ENCODE measurements around the gene ADAMTS20.

Gene ADAMTS20

DNA sequence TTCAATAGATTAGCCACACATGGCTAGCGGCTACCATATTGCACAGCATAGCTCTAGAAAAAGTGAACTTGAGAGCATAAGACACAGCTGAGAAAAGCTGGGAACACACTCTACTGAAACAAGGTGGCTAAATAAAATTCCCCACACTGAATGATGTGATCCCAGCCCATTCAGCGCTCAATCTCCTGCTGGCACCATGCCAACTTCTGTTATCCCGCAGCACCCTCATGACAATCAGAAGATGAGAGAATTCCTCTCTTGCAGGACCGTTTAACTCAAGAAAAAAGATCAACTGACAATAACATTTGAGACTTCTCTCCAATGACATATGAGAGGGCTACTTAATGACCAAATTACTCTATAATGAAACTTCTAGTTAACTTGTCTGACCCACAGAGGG, 115.4 kb downstream of the ADAMTS20 start:
- Mint-ChIP-seq H3K9me3 (no peaks in the 10 kb centered on the region), H3K4me1 (ENCODE audit: low read depth) (no peaks in the 10 kb centered on the region), H3K36me3 (ENCODE audit: low read depth) (no peaks in the 10 kb centered on the region), H3K4me3 (no peak overlapping the region), H3K27me3 (no peaks in the 10 kb centered on the region), H3K27ac (no peak overlapping the region)
- intact Hi-C loops (cut with micrococcal nuclease): no loop called here

DNA sequence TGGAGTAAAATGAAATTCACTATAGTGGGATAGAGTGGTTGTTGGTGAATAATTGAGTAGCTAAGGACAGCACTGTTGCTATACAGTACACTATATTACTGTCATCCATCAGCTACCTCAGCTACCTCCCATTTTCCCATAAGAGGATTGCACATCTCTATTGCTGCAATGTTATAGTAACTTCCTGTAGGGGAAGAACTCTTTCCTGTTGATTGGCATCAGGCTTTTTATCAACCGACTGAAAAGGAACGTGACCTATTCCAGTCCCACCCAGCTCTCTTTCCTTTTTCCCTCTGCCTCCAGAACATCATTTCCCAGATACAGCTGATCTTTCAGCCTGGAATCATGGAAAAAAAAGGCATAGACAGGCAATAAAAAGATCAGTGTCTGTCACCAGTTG, 117.4 kb downstream of the ADAMTS20 start:
- no peaks in the 10 kb centered on the region for H3K36me3 Mint-ChIP-seq (ENCODE audit: low read depth)
- no peaks in the 10 kb centered on the region for H3K9me3 Mint-ChIP-seq
- no peak overlapping the region for H3K4me3 Mint-ChIP-seq
- intact Hi-C loops (cut with micrococcal nuclease): no loop called here
- no peak overlapping the region for H3K27ac Mint-ChIP-seq
- no peaks in the 10 kb centered on the region for H3K4me1 Mint-ChIP-seq (ENCODE audit: low read depth)
- H3K27me3 Mint-ChIP-seq: no peaks in the 10 kb centered on the region

DNA sequence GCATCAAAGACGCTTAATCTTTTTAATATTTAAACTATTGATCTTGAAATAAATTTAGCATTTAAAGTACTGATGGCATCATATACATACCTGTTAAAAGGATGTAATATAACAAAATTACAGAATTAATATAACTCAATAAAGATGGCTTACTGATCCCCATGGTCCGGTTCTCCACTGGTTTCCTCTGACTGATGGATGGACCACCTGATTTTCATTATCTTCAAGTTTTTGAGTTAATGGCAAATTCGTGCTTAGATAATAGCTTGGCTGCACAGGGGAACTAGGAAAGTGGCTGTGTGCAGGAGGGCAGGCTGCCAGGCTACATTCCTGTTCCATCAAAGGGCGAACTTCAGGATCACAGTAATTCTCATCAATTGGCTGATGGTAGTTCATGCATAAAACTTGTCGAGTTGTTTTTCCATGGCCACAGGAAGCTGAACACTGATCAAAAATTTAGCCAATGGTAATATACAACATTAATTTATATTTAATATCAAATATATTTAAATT, 123.9 kb downstream of the ADAMTS20 start:
- no peak overlapping the region for H3K4me3 Mint-ChIP-seq
- intact Hi-C loops (cut with micrococcal nuclease): no loop called here
- no peaks in the 10 kb centered on the region for H3K4me1 Mint-ChIP-seq (ENCODE audit: low read depth)
- H3K27me3 Mint-ChIP-seq: no peaks in the 10 kb centered on the region
- H3K9me3 Mint-ChIP-seq: no peaks in the 10 kb centered on the region
- no peak overlapping the region for H3K27ac Mint-ChIP-seq
- no peaks in the 10 kb centered on the region for H3K36me3 Mint-ChIP-seq (ENCODE audit: low read depth)

DNA sequence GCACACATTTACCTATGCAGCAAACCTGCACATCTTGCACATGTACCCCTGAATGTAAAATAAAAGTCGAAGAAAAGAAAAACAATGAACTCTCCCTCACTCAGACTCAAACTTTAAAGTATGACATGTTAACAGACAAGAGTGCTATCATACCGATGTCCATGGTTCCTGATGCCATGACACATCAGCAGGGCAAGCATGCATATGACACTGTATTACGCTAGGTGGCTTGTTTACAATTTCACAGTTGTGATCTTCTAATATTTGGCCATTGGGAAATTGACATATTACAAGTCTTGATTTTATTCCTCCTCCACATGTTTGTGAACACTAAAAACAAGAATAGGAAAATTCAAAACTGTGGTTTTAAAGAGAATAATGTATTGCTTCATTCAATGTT, 126.6 kb downstream of the ADAMTS20 start:
- Mint-ChIP-seq H3K27me3 (no peaks in the 10 kb centered on the region), H3K4me1 (ENCODE audit: low read depth) (no peaks in the 10 kb centered on the region), H3K36me3 (ENCODE audit: low read depth) (no peaks in the 10 kb centered on the region), H3K9me3 (no peaks in the 10 kb centered on the region), H3K4me3 (no peak overlapping the region), H3K27ac (no peak overlapping the region)
- intact Hi-C loops (cut with micrococcal nuclease): no loop called here

DNA sequence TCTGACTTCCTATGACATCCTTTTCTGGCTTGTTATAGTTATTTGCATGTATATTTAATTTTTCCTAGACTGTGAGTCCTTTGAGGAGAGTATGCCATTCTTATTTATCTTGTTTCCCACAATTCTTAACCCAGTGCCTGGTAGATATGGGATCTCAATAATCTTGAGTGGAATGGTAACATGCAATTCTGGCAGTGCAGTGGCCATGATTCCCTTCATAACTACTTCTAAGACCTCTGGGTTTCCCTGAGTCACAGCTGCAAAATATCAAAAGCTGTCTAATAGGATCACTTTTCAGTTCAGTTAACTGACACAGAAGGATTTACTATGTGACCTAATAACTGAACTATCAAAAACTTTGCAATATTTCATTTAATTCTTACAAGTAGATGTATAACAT, 135.0 kb downstream of the ADAMTS20 start:
- peaks cover 7% of the 10 kb centered on the region for H3K9me3 Mint-ChIP-seq
- intact Hi-C loops (cut with micrococcal nuclease): no loop called here

DNA sequence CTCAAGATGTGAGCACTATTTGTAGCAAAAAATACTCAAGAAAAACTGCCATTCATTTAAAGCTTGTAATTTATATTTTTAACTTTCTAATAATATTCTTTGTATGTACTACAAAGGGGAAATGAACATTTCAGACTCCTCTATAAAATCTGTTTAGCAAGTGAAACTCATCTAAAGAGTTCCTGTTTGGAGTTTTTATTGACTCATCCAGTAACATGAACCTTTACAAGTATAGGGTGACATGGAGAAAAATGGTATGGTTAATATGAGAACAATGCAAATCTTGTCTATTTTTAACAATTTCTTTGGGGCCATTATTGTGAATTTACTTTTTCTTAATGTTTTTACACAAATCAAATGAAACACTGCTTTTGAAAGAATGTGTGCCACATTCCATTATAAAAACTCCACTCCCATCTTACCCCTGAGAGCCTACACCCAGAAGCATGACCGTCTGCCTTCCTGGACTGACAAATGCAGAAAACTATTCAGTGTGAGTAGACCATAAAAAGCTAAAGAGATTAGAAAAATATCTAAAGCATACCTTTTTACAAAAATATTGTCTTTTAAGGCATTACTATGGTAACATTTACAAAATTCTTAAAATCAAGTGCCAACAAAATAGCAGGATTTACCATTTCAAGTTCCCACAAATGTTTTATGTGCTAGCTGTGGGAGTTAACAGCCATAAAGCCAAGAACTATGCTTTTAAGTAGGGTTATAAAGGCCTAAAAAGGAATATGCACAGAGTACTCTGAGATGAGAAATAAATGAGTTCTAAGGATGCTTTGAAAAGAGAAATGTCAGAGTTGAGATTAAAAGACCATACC, 144.0 kb downstream of the ADAMTS20 start:
- no peaks in the 10 kb centered on the region for H3K27me3 Mint-ChIP-seq
- no peaks in the 10 kb centered on the region for H3K4me1 Mint-ChIP-seq (ENCODE audit: low read depth)
- no peaks in the 10 kb centered on the region for H3K9me3 Mint-ChIP-seq
- no peak overlapping the region for H3K4me3 Mint-ChIP-seq
- H3K36me3 Mint-ChIP-seq (ENCODE audit: low read depth): no peaks in the 10 kb centered on the region
- intact Hi-C loops (cut with micrococcal nuclease): no loop called here
- no peak overlapping the region for H3K27ac Mint-ChIP-seq

More for the DNA sequence above, 135.0 kb downstream of the ADAMTS20 start:
- Mint-ChIP-seq H3K4me1 (ENCODE audit: low read depth) (no peaks in the 10 kb centered on the region), H3K27ac (no peak overlapping the region), H3K27me3 (no peaks in the 10 kb centered on the region), H3K4me3 (no peak overlapping the region), H3K36me3 (ENCODE audit: low read depth) (no peaks in the 10 kb centered on the region)

DNA sequence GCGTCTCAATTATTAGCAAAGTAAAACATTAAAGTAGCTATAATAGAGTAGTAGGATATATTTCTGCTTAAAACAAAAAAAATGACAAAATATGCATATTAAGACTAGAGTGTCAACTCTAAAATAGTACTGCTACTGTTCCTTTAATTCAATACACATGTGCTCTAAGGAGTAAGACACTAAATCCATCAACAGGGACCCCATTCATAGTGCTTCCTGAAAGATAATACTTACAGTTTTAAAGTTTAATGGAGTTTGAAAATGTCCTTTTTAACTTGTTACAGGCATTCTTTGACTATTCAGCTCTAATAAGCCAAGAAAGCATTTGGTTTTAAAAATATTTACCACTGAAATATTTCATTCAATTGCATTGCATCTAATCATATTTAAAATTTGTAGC, 145.2 kb downstream of the ADAMTS20 start:
- intact Hi-C loops (cut with micrococcal nuclease): no loop called here
- H3K4me3 Mint-ChIP-seq: no peak overlapping the region
- H3K4me1 Mint-ChIP-seq (ENCODE audit: low read depth): no peaks in the 10 kb centered on the region
- H3K27ac Mint-ChIP-seq: no peak overlapping the region
- H3K27me3 Mint-ChIP-seq: no peaks in the 10 kb centered on the region
- H3K36me3 Mint-ChIP-seq (ENCODE audit: low read depth): no peaks in the 10 kb centered on the region
- no peaks in the 10 kb centered on the region for H3K9me3 Mint-ChIP-seq

DNA sequence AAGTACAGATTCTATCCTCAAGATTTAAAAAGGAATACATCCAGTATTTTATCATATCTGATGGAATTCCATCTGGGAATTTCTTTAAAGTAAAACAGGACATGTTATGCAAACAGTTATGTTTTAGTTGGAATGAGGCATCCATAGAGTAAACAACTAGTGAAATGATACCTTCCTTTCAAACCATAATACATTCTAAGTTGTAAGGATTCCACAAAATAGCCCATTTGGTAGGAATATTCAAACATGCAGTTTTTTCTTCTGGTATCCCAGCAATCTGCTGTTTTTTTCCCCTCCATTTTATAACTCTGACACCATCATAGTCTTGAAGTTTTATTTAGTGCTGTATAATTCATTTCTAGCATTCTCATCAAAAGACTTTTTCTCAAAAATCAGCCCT, 149.6 kb downstream of the ADAMTS20 start:
- no peaks in the 10 kb centered on the region for H3K9me3 Mint-ChIP-seq
- H3K27ac Mint-ChIP-seq: no peak overlapping the region
- intact Hi-C loops (cut with micrococcal nuclease): no loop called here
- no peak overlapping the region for H3K4me3 Mint-ChIP-seq
- H3K4me1 Mint-ChIP-seq (ENCODE audit: low read depth): no peaks in the 10 kb centered on the region
- H3K36me3 Mint-ChIP-seq (ENCODE audit: low read depth): no peaks in the 10 kb centered on the region
- no peaks in the 10 kb centered on the region for H3K27me3 Mint-ChIP-seq

DNA sequence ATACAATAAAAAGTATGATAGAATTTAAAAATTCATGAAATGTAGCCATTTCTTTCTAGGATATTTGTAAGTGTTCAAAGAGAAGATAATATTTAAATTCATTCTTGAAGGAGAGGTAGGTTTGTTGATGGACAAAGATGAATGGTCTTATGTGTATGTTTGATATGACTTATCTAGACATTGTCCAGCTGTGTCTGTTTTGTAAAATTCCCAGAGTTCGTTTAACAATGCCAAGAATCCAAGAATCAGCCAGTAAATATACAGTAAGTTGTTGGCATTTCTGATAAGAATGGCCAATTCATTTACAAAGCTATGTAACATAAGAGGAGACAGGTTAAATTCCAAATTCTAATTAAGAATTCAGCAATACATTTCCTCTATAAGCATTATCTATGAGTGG, 150.9 kb downstream of the ADAMTS20 start:
- H3K27me3 Mint-ChIP-seq: no peaks in the 10 kb centered on the region
- intact Hi-C loops (cut with micrococcal nuclease): no loop called here
- H3K36me3 Mint-ChIP-seq (ENCODE audit: low read depth): no peaks in the 10 kb centered on the region
- no peak overlapping the region for H3K27ac Mint-ChIP-seq
- H3K4me1 Mint-ChIP-seq (ENCODE audit: low read depth): no peaks in the 10 kb centered on the region
- H3K9me3 Mint-ChIP-seq: no peaks in the 10 kb centered on the region
- no peak overlapping the region for H3K4me3 Mint-ChIP-seq

DNA sequence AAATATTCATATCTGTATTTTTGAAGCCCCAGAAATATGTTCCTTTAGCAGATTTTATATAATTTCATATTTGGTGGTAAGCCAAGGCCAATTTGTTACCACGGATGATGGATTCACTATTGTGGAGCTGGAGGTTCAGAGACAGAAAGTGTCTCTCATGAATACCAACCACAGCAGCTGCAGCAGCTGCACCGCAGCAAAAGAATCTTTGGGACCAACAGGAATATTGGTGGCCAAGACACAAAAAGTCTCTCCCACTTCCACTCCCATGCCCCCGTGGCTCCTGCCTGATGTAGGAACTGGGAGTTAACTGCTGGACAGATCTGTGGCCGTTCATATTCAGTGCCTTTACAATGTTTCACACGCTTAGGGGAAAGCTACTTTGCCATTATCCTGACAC, 155.3 kb downstream of the ADAMTS20 start:
- Mint-ChIP-seq H3K27me3 (no peaks in the 10 kb centered on the region), H3K36me3 (ENCODE audit: low read depth) (no peaks in the 10 kb centered on the region), H3K4me1 (ENCODE audit: low read depth) (no peaks in the 10 kb centered on the region), H3K9me3 (no peaks in the 10 kb centered on the region), H3K4me3 (no peak overlapping the region), H3K27ac (no peak overlapping the region)
- intact Hi-C loops (cut with micrococcal nuclease): no loop called here

DNA sequence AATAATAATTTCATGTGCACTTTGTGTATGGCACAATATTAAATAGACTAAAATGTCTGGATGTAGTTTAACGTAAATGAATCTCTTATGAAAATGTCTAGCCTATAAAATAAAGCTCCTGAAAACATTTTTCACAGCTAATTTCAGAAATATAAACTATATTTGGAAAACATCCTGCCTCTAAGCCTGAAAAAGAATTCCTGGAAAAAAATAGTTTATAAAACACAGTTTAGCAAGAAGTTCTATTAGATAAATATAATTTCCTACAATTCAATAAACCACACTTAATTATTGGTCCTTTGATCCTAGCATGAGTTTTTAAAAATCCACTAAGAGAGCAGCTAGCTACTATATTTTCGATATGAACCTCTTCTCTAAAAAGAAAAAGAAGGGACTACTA, 159.9 kb downstream of the ADAMTS20 start:
- Mint-ChIP-seq H3K27ac (no peak overlapping the region), H3K4me1 (ENCODE audit: low read depth) (no peaks in the 10 kb centered on the region), H3K4me3 (no peak overlapping the region), H3K27me3 (no peaks in the 10 kb centered on the region), H3K36me3 (ENCODE audit: low read depth) (no peaks in the 10 kb centered on the region), H3K9me3 (peaks cover 17% of the 10 kb centered on the region)
- intact Hi-C loops (cut with micrococcal nuclease): no loop called here

DNA sequence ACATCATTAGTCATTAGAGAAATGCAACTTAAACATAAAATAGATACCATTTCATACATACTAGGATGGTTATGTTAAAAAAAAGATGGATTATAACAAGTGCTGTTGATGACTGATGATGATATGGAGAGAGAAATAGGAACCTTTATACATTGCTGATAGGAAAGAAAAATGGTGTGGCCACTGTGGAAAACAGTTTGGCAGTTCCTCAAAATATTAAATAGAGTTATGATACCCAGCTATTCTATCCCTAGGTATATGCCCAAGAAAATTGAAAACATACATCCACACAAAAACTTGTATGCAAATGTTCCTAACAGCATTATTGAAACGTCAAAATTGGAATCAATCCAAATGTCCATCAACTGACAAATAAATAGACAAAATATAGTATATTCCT, 170.1 kb downstream of the ADAMTS20 start:
- Mint-ChIP-seq H3K4me1 (ENCODE audit: low read depth) (no peaks in the 10 kb centered on the region), H3K27ac (no peak overlapping the region), H3K36me3 (ENCODE audit: low read depth) (no peaks in the 10 kb centered on the region), H3K27me3 (no peaks in the 10 kb centered on the region), H3K9me3 (peaks cover 39% of the 10 kb centered on the region), H3K4me3 (no peak overlapping the region)
- intact Hi-C loops (cut with micrococcal nuclease): no loop called here

DNA sequence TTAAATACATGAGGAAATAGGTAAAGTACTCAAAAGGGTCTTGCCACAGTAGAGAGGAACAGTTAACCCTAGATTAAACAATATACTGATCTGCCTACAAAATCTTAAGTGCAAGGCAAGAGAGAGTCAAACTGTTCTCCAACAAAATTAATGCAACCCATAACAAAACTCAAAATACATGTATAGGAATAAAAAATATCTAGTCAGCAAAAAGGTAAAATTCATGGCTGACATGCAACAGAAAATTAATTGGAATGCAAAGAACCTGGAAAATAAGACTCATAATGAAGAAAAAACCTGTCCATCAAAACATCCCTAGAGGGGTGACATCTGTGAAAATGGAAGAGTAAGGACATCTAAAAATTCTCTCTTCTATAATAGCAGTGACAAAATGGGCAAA, 173.6 kb downstream of the ADAMTS20 start:
- Mint-ChIP-seq H3K36me3 (ENCODE audit: low read depth) (no peaks in the 10 kb centered on the region), H3K9me3 (peaks cover 28% of the 10 kb centered on the region), H3K27me3 (no peaks in the 10 kb centered on the region), H3K27ac (no peak overlapping the region), H3K4me1 (ENCODE audit: low read depth) (no peaks in the 10 kb centered on the region), H3K4me3 (no peak overlapping the region)
- intact Hi-C loops (cut with micrococcal nuclease): no loop called here

DNA sequence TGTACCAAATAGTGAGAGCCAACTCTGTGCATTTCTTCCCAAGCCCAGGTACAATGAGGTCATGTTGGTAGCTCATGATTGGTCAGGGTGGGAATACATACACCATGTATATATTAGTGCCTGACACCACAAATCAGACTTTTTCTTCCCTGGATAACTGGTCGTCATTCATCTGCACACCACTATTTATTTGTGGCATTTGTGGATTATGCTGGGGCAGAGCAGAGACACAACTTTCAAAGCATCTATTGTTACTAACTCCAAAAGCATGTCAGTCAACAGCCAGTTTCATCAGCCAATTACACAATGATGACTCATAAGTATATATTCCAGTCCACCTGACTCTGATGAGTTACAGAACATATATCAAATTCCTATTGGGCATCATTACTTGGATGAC, 181.7 kb downstream of the ADAMTS20 start:
- Mint-ChIP-seq H3K4me1 (ENCODE audit: low read depth) (no peaks in the 10 kb centered on the region), H3K9me3 (no peaks in the 10 kb centered on the region), H3K27me3 (no peaks in the 10 kb centered on the region), H3K36me3 (ENCODE audit: low read depth) (no peaks in the 10 kb centered on the region), H3K4me3 (no peak overlapping the region), H3K27ac (no peak overlapping the region)
- intact Hi-C loops (cut with micrococcal nuclease): no loop called here
